Nephron (organoid): ENCODE data around the gene MESD.

ENCODE experiments used
- H3K27ac Mint-ChIP-seq, 3 experiments: 2 replicates each; pipeline ENCODE4 v1.8.0; 2020; ENCODE audit warnings: mixed read lengths in 3 of 3, mild to moderate bottlenecking in 2 of 3, moderate library complexity in 1 of 3
- H3K27me3 Mint-ChIP-seq: 2 replicates; pipeline ENCODE4 v1.8.0; 2021; ENCODE audit warnings: low read depth, mild to moderate bottlenecking, moderate library complexity, mixed read lengths
- H3K36me3 Mint-ChIP-seq: 2 replicates; pipeline ENCODE4 v1.8.0; 2020; ENCODE audit warnings: low read depth, mixed read lengths
- H3K4me1 Mint-ChIP-seq: 2 replicates; pipeline ENCODE4 v1.8.0; 2020; ENCODE audit warnings: mixed read lengths
- H3K4me3 Mint-ChIP-seq, 3 experiments: 2 replicates each; pipeline ENCODE4 v1.8.0; 2020; ENCODE audit warnings: mild to moderate bottlenecking in 3 of 3, mixed read lengths in 3 of 3, moderate library complexity in 2 of 3
- H3K9me3 Mint-ChIP-seq: 2 replicates; pipeline ENCODE4 v1.8.0; 2020; ENCODE audit warnings: mixed read lengths
- CTCF ChIP-seq, 3 experiments: fragments of 200-600 bp; sonication (generic); IDR thresholded peaks; one replicate each; pipeline ENCODE4 v1.5.0; 2021; ENCODE audit warnings: antibody characterized with exemption in 3 of 3; ENCODE audit not compliant: unreplicated experiment in 3 of 3

MESD gene

GRCh38 chr15:80940331-80940730, 49.3 kb downstream of the MESD start:
- no peak overlapping the region for H3K4me3 Mint-ChIP-seq
- no peaks in the 10 kb centered on the region for H3K4me1 Mint-ChIP-seq
- no peaks in the 10 kb centered on the region for H3K9me3 Mint-ChIP-seq
- no peak overlapping the region for H3K27ac Mint-ChIP-seq
- peaks cover 4% of the 10 kb centered on the region for H3K27me3 Mint-ChIP-seq
- no peak for TF ChIP-seq CTCF (IDR thresholded peaks at IDR 0.05; ENCODE audit: unreplicated experiment in 3 of 3)
- peaks cover 10% of the 10 kb centered on the region for H3K36me3 Mint-ChIP-seq

GRCh38 chr15:80939216-80939615, 50.4 kb downstream of the MESD start:
- Mint-ChIP-seq H3K27ac (no peak overlapping the region), H3K4me3 (no peak overlapping the region), H3K36me3 (peaks cover 10% of the 10 kb centered on the region), H3K9me3 (no peaks in the 10 kb centered on the region), H3K4me1 (peaks cover 8% of the 10 kb centered on the region), H3K27me3 (peaks cover 4% of the 10 kb centered on the region)
- TF ChIP-seq CTCF (IDR thresholded peaks at IDR 0.05; ENCODE audit: unreplicated experiment in 3 of 3): no peak

- no peak for TF ChIP-seq CTCF (IDR thresholded peaks at IDR 0.05; ENCODE audit: unreplicated experiment in 3 of 3)
- Mint-ChIP-seq H3K27ac (no peak overlapping the region), H3K9me3 (no peaks in the 10 kb centered on the region), H3K36me3 (peaks cover 10% of the 10 kb centered on the region), H3K4me1 (peaks cover 8% of the 10 kb centered on the region), H3K4me3 (no peak overlapping the region), H3K27me3 (peaks cover 4% of the 10 kb centered on the region)
These were observed 51.9 kb downstream of the MESD start for GRCh38 chr15:80937718-80938117.

DNA sequence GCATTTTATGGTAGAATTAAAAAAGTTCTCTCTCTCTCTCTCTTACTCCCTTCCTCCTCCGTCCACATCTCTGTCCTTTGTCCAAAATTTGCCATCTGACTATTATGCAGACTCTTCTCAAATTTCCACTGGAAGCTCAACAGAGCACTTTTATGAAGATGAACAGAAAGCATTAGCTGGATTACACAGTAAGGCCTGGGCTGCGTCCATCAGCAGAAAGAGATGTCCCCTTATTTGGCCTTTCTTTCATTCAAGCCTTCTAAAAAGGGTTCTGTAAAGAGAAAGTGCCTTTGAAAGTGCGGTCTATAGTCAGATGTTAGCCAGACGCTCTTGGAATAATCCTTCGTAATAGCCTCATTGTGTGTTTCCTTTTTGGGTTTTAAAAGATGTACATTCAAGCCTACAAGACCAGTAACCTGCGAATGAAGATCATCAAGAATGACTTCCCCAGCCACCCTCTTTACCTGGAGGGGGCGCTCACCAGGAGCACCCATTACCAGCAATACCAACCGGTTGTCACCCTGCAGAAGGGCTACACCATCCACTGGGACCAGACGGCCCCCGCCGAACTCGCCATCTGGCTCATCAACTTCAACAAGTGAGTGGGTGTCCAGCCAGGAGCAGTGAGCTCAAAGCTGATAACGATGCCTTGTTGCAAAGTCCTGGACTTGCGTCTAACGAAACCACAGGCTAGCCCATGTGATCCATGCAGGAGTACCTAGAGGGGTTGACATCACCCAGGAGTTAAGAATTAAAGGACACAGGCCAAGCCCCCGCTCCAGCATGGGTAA, 53.1 kb downstream of the MESD start:
- Mint-ChIP-seq H3K4me1 (peaks cover 8% of the 10 kb centered on the region), H3K27ac (no peak overlapping the region), H3K9me3 (no peaks in the 10 kb centered on the region), H3K4me3 (no peak overlapping the region), H3K36me3 (peaks cover 5% of the 10 kb centered on the region), H3K27me3 (peaks cover 4% of the 10 kb centered on the region)
- TF ChIP-seq CTCF (IDR thresholded peaks at IDR 0.05; ENCODE audit: unreplicated experiment in 3 of 3): no peak

DNA sequence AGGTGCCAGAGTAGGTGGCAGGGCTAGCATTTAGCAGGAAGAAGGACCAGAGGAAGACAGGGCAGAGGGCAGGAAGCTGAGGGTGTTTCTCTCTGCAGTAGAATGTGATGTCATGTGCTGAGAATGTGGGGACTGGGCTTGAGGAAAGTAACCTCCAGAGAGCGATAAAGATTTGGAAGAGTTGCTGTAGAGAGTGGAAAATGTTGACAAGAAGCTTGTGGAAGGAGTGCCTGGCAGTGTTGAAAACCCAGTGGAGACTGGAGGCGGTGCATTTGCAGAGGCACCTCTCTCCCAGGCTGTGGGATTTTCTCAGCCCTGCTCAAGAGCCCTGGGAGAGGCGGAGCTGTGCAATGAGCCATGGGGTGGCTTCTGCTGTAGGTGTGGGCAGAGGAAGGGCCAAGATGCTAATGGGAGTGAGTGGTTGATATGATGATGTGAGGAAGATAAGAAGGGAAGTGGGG, 54.8 kb downstream of the MESD start:
- no peaks in the 10 kb centered on the region for H3K9me3 Mint-ChIP-seq

More for the DNA sequence above, 54.8 kb downstream of the MESD start:
- H3K27ac Mint-ChIP-seq: peak overlapping the region in 2 of 3 experiments; percentile 1 to 34
- H3K36me3 Mint-ChIP-seq: no peaks in the 10 kb centered on the region
- peaks cover 4% of the 10 kb centered on the region for H3K27me3 Mint-ChIP-seq
- TF ChIP-seq CTCF (IDR thresholded peaks at IDR 0.05; ENCODE audit: unreplicated experiment in 3 of 3): no peak
- peaks cover 8% of the 10 kb centered on the region for H3K4me1 Mint-ChIP-seq
- no peak overlapping the region for H3K4me3 Mint-ChIP-seq
